Upper lobe of right lung (tissue), 1 donor: ENCODE data around the gene CDH11. TPM values are rescaled to one million over a fixed set of nuclear protein-coding genes. Genes with fewer than 3 reads are reported as not detected.
A peak's percentile ranks its signal among the peaks of the same experiment; 100 is the strongest.

Experiments
- ATAC-seq: fragments of 200-7000 bp; cut with Tn5 transposase; one replicate; pipeline ENCODE4 v1.9.1; 2020; ENCODE audit warnings: mild to moderate bottlenecking, moderate library complexity
- DNase-seq: peaks from one replicate; pipeline ENCODE4 v3.0.0-alpha.2; 2020
- H3K27ac ChIP-seq: fragments of 200-600 bp; one replicate; pipeline ENCODE4 v1.8.0; 2022
- H3K27me3 ChIP-seq: fragments of 200-600 bp; one replicate; pipeline ENCODE4 v1.8.0; 2022; ENCODE audit warnings: mild to moderate bottlenecking
- H3K36me3 ChIP-seq: fragments of 200-600 bp; one replicate; pipeline ENCODE4 v1.8.0; 2022
- H3K4me1 ChIP-seq: fragments of 200-600 bp; one replicate; pipeline ENCODE4 v1.8.0; 2022
- H3K4me3 ChIP-seq: fragments of 200-600 bp; one replicate; pipeline ENCODE4 v1.8.0; 2022; ENCODE audit warnings: mild to moderate bottlenecking
- H3K9me3 ChIP-seq: fragments of 200-600 bp; one replicate; pipeline ENCODE4 v1.8.0; 2022
- intact Hi-C: fragments of 100-400 bp; cut with DNase I; formaldehyde crosslinking; loops from one replicate; pipeline ENCODE4 v1.11.0; 2022
- total RNA-seq: library from RNA; stranded (reverse); fragmentation: NEBNext Ultra II Directional; extraction: Animal tissue kit (Norgen Biotek cat#: 25700); gene quantifications from one replicate; pipeline ENCODE4 v1.2.1, GENCODE V29; 2021
- TF ChIP-seq, protein P1 (sequence below): fragments of 200-600 bp; IDR thresholded peaks from one replicate; pipeline ENCODE4 v1.8.0; 2022; ENCODE audit warnings: antibody characterized with exemption
- donor health status: DM: no; HTN: yes; CAD: no; lungs with severe emphysema.

CDH11 gene
- total RNA-seq, 1 donor from 2014 or later: 176 TPM

DNA sequence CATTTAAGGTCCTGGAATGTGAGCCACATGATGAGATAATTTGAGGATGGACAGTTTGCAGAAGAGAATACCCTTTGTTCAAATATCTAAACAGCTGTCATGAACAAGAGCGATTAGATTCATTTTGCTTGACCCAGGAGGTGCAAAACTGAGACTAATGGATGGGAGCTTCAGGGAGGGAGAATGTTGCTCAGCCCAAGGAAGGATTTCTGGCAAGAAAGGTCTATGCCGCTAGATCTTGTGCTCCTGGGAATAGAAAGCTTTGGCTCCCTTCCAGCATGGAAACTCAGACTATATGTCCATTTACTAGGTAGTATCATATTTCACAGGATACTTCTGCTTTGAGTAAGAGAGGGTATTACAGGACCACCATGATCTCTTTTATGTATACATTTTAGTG, 14.8 kb upstream of the CDH11 start:
- TF ChIP-seq, protein P1, sequence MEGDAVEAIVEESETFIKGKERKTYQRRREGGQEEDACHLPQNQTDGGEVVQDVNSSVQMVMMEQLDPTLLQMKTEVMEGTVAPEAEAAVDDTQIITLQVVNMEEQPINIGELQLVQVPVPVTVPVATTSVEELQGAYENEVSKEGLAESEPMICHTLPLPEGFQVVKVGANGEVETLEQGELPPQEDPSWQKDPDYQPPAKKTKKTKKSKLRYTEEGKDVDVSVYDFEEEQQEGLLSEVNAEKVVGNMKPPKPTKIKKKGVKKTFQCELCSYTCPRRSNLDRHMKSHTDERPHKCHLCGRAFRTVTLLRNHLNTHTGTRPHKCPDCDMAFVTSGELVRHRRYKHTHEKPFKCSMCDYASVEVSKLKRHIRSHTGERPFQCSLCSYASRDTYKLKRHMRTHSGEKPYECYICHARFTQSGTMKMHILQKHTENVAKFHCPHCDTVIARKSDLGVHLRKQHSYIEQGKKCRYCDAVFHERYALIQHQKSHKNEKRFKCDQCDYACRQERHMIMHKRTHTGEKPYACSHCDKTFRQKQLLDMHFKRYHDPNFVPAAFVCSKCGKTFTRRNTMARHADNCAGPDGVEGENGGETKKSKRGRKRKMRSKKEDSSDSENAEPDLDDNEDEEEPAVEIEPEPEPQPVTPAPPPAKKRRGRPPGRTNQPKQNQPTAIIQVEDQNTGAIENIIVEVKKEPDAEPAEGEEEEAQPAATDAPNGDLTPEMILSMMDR: no peak
- no peaks in the 10 kb centered on the region for H3K27me3 ChIP-seq
- intact Hi-C loops: no loop called here
- H3K36me3 ChIP-seq: no peaks in the 10 kb centered on the region
- H3K4me3 ChIP-seq: no peak overlapping the region
- no peaks in the 10 kb centered on the region for H3K4me1 ChIP-seq
- DNase-seq (no peak), ATAC-seq (no peak)
- no peak overlapping the region for H3K27ac ChIP-seq
- H3K9me3 ChIP-seq: no peaks in the 10 kb centered on the region

DNA sequence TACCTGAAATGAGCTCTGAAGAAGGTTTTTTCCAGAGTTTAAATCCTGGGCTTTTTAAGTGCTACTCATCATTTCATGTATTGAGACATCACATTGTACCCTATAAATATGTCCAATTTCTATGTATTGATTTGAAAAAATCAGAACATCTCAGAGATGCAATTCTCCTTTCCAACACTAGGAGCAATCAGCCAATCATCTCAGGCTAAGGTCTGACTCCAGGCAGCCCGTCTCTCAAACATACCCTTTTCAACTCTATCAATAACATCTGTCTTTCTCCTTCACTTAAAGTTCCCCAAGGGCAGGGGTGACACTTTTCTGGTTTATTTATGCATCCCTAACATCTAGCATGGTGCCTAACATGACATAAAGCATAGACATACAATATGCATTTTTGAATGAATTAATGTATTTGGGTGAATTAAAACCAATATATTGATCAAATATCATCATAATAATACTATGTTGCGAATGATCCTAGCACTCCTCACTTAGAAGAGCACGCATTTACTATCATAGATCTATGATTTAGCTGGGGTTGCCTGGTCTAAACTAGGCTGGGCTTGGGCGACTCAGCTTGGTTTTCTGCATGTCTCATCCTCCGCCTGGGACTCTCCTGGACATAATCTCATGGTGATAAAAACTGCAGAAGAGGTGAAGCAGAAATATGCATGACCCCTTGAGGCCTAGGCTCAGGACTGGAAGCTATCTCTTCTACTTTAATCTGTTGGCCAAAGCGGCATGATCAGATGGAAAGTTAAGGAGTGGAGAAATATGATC, 5.2 kb upstream of the CDH11 start:
- intact Hi-C loops: no loop called here
- Histone ChIP-seq H3K27ac (no peak overlapping the region), H3K9me3 (no peaks in the 10 kb centered on the region), H3K4me3 (no peak overlapping the region), H3K27me3 (peaks cover 29% of the 10 kb centered on the region), H3K36me3 (no peaks in the 10 kb centered on the region), H3K4me1 (no peaks in the 10 kb centered on the region)
- TF ChIP-seq, protein P1: peak; percentile 35
- ATAC-seq (no peak), DNase-seq (no peak)

DNA sequence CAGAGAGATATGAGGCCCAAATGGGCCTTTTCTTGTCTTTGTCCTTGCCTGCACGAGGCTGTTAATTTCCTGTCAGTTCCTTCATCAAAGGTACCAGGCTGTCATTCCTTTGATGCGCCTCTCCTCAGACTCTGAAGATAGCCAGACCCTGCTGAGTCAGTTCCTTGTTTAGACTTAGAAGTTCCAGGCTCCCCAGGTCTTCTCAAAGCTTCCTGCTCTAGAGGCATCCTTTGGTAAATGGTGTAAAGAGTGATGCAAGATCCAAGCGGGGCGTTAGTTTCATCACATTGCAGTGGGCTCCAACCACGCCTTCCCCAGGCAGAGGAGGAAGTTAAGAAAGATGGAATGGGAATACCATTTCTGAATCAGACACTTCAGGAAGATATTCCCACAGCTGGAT, 4.0 kb upstream of the CDH11 start:
- no peak overlapping the region for H3K4me3 ChIP-seq
- no peaks in the 10 kb centered on the region for H3K4me1 ChIP-seq
- peaks cover 40% of the 10 kb centered on the region for H3K27me3 ChIP-seq
- intact Hi-C loops: no loop called here
- no peaks in the 10 kb centered on the region for H3K36me3 ChIP-seq
- TF ChIP-seq, protein P1: no peak
- DNase-seq (no peak), ATAC-seq (no peak)
- no peaks in the 10 kb centered on the region for H3K9me3 ChIP-seq
- peak overlapping the region; percentile 17 for H3K27ac ChIP-seq

DNA sequence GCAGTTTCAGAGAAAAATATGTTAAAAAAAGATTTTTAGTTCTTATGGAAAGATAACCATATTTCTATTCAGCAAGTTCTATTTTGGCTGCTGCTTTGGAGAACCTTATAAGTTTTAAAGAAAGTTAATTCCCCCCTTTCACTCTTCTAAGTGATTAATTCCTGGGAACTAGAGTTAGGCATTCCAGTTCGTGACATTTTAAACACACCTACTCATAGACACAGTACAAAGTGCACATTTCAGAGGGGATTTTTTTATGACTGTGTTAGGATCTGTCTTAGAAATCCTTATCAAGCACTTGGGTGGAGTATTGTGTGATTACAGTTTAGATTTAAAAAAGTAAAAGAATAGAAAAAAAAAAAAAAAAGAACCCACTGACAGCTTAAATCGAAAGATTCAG, 3.5 kb upstream of the CDH11 start:
- DNase-seq (no peak), ATAC-seq (no peak)
- TF ChIP-seq, protein P1: no peak
- Histone ChIP-seq H3K27ac (peak overlapping the region; percentile 17), H3K4me3 (no peak overlapping the region), H3K4me1 (no peaks in the 10 kb centered on the region), H3K9me3 (no peaks in the 10 kb centered on the region), H3K36me3 (no peaks in the 10 kb centered on the region), H3K27me3 (peaks cover 44% of the 10 kb centered on the region)
- intact Hi-C loops: no loop called here

DNA sequence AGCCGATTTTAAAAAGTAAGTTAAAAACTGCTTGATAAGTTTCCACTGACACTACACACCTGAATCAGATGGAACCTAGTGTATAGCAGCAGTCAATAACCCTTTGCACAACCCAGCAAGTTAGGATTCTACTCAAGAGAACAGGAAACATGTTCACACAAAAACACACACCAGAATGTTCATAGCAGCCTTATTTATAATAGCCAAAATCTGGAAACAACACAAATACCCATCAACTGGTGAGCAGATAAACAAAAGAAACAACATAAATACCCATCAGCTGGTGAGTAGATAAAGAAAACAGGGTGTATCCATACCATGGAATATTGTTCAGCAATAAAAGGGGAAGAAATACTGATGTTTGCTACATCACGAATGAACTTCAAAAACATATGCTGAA, 2.7 kb upstream of the CDH11 start:
- intact Hi-C loops: no loop called here
- TF ChIP-seq, protein P1: no peak
- no peaks in the 10 kb centered on the region for H3K4me1 ChIP-seq
- no peaks in the 10 kb centered on the region for H3K9me3 ChIP-seq
- peaks cover 44% of the 10 kb centered on the region for H3K27me3 ChIP-seq
- DNase-seq (no peak), ATAC-seq (no peak)
- peak overlapping the region; percentile 62 for H3K4me3 ChIP-seq
- no peak overlapping the region for H3K27ac ChIP-seq
- no peaks in the 10 kb centered on the region for H3K36me3 ChIP-seq

DNA sequence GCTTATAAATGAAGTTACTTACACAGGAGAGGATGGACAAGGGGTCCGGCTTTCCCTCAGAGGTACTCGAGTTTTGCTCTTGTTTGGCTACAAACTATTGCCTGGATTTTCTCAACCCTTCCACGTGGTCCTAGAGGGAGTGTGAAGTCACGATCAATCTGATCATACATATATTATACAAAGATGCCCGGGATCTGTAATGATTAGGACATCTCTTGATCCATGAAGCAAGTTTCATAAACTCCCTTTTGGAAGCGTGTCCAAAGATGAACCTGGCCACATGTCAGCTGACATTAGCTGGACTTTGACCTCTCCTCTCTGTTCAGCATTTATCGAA, 2.3 kb upstream of the CDH11 start:
- Histone ChIP-seq H3K27ac (peak overlapping the region; percentile 84), H3K9me3 (no peaks in the 10 kb centered on the region), H3K27me3 (peaks cover 44% of the 10 kb centered on the region), H3K4me1 (no peaks in the 10 kb centered on the region), H3K4me3 (peak overlapping the region; percentile 62), H3K36me3 (no peaks in the 10 kb centered on the region)
- intact Hi-C loops: no loop called here
- TF ChIP-seq, protein P1: no peak
- DNase-seq (no peak), ATAC-seq (no peak)
